ENCODE data around the gene ITGB2.

Gene ITGB2

DNA sequence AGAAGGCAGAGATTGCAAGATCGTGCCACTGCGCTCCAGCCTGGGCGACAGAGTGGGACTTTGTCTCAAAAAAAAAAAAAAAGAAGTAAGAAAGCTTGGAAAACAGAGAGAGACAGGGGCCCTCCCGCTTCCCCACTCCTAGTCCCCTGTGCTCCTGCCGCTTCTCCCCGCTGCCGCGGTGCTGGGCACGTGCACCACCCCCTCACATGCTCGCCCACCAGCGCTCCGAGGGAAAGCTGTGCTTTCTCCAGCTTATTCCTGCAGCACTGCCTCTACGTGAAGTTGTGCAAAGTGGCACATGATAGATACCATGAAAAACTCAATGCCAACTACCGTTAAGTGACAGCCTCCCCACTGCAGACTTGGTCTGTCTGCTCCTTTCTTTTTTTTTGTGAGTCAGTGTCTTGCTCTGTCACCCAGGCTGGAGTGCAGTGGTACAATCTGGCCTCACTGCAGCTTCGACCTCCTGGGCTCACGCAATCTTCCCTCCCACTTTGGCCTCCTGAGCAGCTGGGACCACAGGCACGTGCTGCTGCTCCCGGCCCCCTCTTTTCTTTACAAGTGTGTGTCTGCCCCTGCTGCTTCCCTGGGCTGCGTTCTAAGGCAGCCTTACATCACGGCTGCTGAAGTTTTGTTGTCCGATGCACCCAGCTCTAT, 34.6 kb upstream of the ITGB2 start:
- no peak for DNase-seq

DNA sequence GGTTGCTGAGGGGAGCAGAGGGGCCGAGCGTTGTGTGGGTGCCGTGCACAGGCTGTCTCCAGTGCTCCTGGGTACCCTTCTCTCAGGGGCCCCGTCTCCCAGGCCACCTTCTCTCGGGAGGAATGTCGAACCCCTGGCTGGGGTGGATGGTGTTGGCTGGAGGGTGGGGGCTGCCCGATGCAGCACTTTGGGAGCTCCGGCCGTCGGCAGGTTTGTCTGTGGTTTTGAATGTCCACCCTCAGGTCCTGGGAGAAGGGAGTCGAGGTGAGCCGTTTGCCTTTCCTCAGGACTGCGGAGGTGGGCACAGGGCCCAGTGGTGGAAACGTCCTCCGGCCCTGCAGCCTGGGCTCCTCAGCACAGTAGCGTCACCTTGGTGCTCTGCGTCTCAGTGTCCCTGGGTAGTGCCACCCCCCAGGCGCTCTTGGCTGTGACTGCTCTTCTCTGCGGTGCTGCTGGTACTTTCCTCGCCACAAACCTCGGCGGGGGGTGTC, 33.6 kb upstream of the ITGB2 start:
- DNase-seq: no peak

DNA sequence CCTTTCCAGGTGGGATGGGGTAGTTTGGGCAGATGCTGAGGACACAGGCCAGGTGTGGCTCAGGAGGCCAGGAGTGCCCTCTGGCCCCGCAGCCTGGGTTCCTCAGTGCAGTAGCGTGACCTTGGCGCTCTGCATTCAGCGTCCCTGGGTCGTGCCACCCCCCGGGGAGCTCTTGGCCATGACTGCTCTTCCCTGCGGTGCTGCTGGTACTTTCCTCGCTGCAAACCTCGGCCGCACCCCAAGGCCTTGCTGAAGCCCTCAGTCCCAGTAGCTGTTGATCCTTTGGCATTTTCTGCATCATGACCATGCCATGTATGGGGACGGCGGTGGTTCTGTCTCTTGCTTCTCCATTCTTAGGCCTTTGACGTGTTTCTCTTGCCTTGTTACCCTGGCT, 32.9 kb upstream of the ITGB2 start:
- no peak for DNase-seq

DNA sequence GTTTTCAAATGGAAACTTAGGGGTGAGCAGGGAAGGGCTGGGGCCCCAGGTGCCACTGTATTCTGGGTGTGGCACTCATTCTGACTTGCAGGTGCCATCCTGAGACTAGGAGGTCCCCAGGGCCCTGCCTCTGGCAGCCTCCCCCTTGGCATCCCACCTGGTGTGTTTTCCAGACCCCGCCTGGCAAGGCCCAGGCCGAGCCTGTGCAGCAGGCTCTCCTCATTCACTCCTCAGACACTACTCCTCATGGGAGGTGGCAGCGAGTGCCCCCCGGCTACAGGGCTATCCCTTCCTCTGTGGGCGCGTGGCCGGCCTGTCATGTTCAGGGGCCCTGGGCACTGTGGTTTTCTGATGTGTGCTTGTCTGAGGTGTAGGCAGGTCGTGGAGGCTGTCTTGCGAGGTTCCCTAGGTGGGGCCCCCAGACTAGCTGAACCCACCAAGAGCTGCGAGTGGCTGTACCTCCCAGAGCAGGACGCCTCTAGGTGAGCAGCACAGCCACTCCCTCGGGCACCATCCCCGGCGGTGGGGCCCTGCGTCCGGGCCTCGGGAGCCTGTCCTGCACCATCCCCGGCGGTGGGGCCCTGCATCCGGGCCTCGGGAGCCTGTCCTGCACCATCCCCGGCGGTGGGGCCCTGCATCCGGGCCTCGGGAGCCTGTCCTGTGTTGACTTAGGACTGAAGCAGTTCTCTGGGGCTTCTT, 32.4 kb upstream of the ITGB2 start:
- DNase-seq: no peak

DNA sequence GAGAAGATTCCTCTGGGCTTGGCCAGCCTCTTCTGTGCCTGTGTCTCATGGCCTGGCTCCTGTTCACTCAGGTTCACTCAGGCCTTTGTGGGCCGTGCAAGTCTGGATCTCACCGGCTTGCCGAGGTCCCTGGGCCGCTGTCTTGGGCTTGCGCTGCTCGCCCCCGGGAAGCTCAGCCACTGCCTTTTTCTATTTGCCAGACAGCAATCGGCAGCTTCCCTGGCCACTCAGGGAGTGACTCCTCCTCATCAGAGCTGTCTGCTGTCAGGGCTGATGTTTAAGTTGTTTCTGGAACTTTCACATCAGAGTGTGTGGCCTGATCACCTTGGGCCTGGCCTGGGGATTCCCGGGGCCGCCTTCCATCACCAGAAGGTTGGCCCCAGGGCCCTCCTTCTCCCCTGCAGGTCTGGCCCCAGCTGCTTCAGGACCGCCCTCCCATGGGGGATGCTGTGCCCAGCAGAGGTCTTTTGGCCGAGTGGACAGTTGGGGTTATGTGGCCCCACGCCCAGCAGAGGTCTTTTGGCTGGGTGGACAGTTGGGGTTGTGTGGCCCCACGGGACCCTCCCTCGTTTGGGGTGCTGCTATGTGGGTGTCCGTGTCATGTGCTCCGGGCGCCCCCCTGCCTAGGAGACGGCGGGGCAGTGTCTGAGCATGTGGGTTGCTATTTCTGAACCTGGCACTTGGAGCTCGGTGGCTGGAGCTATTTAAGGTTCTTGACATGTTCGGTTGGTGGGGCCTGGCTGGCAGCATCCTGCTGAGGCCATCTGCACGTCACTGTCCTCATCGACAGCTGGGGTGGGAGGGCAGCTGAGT, 31.6 kb upstream of the ITGB2 start:
- DNase-seq: no peak

DNA sequence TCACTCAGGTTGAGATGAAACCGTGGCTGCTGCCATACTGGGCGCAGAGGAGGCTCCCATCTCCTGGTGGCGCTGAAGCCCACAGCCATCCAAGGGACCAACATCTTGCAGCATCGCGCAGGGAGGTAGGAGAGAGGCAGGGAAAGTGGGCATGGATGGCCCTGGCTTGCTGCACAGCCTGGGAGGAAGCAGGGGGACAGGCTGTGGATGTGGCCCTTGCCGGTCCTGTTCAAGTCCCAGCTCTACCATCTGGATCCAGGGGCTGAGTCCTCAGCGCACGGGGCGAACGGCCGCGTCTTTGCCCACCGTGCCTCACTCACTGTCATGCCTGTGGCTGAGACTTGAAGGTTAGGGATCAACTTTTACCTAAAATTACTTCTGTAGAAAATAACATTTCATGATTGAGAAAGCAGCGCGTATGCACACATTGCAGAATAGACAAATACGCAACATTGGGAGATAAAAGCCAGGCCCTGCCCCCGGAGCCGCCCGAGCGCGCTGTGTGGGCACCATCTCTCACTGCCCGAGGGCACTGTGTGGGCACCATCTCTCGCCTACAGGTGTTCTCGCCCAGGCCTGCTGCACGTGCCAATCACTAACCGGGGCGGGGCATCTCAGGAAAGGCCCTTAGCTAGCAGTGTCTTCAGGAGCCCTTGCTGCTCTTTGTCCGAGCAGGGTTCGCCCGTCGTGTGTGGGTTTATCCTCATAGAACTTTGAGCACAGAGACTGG, 30.7 kb upstream of the ITGB2 start:
- no peak for DNase-seq

DNA sequence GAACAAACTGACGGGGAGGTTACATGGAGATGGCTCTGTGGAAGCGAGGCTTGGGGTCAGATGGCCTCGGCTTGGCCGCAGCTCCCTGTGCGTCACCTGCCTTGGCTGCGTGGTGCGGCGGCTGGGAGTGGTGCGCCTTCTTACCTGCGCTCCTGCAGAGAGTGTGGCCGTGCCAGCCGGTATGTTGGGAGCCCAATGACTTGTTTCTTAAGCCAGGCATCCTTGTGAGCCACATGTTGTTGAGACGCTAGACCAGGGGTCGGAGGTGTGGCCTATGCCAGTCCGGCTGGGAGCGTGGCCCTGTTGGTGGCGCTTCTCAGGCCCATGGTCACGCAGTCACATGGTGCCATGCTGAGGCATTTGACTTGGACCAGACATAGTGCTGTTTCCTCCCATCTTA, 29.7 kb upstream of the ITGB2 start:
- no peak for DNase-seq

DNA sequence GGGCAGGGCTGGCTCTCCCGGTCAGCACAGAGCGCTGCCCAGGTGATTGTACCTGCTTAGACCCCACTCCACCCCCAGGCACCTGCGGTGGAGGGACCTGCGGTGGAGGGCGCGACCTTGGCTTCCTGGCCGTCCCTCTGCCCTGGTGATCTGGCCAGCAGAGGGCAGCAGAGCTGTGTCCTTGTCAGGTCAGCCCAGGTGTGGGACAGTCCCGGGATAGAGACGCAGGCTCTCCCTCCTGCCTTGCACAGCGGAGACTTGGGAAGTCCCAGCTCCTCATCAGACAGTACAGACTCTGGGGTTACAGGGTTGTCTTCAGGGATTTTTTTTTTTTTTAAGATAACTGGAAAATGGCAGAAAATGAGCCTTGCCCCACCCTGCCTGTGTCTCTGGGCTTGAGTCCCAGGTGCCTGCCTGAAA, 29.1 kb upstream of the ITGB2 start:
- DNase-seq: no peak

DNA sequence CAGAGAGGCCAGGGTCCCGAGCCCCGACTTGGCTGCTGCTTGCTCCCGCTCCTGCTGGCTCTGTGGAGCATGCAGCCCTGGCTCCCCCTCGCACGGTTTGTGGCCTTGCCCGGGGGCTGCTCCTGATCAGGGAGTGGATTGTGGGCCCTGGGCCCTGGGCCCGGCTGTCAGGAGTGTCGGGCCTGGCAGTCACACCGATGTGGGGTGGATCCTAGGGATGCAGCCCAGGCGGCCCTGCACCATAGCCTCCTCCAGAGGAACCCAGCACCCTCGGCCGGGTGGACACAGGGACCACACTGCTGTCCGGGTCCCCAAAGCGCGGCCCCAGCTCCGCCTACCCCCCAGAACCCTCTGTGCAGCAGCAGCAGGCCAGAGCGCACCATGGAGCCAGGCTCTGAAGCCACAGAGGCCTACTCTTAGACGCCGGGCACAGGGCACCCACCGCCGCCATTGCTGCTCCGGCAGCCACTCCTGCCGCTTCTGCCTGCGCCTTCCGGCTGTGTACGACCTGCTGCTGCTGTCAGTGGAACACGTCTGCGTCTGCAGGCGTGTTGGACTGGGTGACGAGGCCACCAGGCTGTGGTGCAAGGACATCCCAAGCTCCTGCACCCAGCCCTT, 28.6 kb upstream of the ITGB2 start:
- DNase-seq: no peak

DNA sequence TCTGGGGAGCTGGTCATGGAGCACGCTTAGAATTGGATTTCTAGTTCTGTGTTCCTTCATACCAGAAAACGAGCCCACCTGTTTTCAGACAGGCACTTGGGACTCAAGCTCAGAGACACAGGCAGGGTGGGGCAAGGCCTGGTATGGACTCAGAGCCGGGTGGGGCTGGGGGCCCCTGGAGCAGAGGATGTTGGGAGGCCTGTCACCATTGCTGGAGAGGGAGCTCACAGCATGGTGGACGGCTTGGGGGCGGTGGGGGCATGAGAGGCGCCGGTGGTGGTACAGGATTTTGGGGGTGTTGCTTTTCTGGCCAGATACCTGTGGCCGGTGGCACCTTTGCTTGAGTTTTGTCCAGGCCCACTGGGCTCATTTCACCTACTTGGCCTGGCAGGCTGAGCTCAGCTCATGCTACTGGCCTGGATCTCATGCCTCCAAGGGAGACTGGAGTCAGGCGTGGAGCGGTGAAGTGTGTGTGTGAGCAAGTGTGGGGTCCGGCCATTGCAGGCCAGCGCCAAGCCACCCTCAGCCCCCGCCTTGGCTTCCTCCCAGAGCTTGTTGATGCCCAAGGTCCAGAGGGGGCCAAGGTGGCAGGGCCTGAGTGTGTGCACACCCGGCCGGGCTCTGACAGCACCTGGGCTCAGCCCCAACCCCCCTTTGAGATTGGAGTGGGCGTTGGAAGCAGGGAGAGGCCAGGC, 27.9 kb upstream of the ITGB2 start:
- DNase-seq: no peak

DNA sequence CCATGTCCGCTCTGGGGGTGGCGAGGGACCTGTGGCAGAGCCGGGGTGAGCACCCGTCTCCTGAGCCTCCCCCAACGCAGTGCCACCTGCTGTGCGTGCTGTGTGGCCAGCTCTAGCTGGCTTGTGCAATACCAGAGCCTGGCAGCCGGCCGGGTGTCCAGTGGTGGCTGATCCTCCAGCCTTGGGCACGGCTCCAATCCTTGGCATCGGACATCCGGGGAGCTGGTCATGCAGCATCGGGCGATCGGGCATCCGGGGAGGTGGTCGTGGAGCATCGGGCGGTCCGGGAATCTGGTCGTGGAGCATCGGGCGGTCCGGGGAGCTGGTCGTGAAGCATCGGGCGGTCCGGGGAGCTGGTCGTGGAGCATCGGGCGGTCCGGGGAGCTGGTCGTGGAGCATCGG, 27.2 kb upstream of the ITGB2 start:
- no peak for DNase-seq

DNA sequence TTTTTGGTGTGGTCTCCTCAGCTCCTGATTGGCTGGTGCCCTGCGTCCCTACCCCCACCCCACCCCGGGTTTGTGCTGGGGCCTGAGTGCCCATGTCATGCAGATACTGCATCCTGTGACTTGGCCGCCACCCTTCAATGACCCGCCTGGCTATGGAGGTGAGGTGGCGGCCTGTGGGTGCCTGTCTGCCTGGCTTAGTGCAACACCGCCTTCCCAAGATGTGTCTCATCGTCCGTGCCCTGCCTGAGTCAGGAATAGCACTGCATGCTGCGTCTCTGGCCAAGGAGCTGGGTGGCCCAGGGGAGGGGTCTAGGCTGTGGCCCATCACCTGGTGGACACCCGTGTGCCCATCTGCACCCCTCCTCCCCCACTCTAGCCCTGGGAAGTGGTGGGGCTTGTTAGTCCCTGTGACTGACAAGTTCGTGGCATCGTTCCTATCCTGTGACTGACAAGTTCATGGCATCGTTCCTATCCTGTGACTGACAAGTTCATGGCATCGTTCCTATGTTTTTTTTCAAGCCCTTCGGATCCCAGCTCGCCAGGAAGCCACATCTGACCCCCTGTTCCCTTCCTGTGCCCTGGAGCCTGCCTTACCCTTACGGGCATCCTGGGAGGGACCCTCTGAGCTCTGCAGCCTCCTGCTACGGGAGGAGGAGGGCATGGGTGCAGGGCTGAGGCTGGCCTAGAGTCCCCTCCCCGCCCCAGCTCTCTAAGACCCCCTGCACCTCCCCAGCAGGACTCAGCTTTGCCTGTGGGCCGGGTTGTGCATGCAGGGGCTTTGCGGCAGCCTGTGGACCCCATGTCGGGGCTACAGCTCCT, 26.6 kb upstream of the ITGB2 start:
- no peak for DNase-seq

DNA sequence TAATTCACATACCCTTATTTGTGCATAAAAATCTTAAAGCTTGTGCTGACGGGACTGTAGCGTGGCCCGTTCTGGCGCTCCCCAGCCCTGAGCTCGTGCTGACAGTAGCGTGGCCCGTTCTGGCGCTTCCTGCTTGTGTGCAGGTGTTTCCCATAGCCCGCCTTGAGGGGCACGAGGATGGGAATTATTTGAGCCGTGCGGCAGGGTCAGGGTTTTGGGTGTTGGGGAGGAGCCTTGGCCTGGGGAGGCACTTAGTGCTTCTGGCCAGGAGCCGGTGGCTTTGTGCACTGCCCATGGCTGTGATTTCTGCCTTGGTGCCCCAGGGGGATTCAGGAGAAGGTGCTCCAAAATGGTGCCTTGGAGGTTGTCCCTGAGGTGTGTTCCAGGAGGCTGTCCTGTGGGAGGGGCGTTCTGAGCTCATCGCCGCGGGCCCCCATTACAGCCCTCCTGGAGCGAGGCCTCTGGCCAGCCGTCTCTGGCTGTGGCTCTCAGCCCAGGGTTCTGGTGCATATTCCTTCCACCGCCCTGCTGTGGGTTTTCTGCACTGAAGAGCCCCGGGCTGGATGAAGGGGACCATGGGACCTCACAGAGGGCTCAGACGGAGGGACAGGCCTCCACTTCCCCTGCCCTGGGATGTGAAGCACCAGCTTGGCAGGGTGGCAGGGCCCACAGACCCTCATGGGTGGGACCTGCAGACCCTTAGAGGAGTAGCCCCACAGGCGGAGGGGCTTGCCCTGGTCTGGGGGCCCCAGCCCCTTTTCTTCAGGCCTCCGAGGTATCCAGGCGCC, 25.7 kb upstream of the ITGB2 start:
- no peak for DNase-seq

DNA sequence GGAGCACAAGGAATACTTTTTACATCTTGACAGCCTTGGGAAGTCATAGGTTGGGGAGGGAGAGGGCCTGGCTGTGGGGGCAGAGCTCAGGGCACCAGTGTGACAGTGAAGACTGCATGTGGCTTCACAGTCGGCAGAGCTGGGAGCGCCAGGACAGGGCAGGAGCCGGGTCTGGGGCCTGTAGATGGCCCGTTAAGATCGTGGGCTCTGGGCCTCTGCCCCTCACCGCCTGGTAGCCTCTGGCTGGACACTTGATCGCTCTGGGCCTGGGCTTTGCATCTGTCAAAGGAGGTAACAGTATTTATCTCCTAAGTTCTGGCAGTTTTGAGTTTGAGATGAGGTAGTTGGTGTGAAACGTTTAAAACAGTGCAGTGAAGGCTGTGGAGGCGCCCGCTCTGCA, 23.9 kb upstream of the ITGB2 start:
- no peak for DNase-seq

DNA sequence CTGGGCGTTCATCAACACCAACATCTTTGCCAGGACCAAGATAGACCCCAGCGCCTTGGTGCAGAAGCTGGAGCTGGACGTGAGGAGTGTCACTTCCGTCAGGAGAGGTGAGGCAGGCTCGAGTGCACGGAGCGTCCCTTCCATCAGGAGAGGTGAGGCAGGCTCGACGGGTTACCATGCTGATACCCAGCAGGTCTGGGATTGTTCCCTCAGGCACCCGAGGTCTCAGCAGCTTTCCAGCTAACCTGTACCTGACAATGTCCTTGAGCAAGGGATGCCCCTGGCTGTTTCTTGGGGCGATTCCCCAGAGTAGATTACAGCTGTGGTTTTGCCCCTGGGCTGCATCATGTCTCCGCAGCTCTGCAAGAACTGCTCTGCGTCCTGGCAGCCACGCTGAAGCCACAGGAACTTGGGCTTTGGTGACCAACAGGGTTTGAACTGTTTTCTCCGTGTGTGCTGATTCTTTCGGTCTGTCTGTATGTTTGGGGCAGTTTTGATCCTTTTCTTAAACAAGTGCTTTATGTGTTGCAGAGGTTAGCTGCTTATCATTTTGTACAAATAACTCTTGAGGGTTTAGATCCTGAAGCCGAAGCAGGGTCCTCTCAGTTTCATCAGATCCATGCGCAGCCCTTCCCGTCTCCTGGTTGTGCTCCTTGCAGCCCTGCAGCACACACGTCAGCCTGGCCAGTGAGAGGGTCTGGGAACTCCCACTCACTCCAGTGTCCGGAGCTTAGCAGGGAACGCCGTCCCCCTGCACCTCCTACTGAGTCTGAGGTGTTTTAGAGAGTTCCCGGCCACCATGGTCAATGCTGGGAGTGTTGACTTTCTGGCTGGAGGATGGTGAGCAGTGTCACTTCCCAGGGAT, 23.2 kb upstream of the ITGB2 start:
- DNase-seq: no peak

DNA sequence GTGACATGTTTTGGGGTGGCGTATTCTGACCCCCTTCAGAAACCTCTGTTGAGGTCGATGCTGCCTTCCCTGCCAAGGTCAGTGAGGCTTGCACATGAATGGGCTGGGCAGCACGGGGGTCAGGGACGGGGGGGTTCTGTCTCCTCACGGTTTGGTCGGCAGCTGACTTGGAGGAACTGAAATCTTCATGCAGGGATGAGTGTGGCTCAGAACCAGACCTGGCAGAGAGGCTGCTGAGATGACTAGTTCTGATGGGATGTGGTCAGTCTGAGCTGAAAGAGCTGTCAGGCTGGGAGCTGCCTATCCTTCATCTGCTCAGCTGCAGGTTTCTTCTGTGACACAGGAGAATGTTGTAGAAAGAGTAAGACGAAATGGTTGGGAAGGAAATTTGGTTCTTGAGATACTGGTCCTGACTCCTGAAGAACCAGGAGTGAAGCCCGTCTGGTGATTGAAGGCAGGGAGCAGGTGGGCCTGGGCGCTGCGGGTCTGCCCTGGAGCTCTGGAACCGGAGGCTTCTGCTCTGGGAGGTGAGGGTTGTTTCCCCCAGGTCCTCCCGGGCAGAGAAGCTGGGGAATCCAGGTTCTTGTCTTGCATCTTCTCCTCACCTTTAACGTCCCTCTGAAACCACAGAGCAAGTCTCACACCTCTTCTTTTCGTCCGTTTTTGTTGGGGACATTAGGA, 22.4 kb upstream of the ITGB2 start:
- DNase-seq: no peak

DNA sequence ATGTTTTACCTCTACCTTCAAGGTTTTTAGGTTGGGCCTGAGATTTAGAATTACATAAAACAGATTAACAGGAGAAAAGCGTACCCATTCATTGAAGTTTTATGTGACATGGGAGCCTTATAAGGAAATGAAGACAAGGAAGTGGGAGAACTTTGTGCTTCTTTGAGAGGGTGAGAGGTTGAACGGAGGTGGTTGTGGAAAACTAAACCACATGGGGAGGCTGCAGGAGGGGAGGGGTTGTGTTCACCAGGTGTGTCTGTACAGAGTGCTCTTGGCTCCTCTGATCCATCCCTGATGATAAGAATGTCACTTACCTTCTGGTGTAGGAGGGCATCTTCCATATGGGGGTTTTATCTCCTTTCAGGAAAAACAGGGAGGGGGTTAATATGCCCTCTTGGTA, 21.9 kb upstream of the ITGB2 start:
- DNase-seq: no peak

DNA sequence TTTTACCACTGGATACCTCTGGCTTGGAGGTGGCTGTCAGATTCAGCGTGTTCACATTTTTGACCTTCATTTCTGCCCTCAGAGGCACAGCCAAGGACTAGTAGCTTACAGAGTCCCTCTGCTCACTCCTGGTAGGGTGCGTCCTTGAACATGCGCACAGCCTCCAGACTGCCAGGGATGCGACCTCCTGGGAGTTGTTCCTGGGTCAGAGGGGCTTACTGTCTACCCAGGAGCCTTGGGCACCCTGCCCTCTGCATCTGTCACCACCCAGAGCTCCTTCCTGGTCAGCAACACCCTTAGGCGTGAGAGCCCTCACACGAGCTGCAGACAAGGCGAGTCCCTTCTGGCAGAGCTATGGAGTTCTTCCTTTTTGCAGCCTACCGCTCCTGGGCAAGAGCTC, 20.9 kb upstream of the ITGB2 start:
- DNase-seq: no peak

DNA sequence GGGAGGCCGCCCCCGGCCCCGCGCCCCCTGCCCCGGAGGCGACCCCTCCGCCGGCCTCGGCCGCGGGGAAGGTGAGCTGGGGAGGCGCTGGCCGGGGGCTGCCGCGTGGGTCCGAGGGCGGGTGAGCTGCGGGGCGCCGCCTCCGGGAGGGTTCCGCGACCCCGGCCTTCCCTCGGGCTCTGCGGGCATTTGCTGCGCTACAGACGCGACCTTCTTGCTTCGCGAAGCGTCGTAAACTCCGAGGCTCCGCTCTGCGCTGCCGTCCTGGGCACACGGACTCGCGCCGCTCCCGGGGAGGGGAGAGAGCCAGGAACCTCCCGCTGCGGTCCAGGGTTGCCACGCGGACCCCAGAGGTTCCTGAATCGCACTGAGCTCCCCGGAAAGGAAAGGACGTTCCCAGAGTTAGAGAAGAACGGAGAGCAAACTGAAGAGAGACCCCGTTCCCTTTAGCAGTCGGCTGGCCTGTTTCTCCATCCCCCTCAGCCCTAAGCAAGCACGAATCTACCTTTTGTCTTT, 19.5 kb upstream of the ITGB2 start:
- no peak for DNase-seq
